CD14-positive monocyte (primary cell): ENCODE data around the gene NFKB1. TPM values are rescaled to one million over a fixed set of nuclear protein-coding genes. Genes with fewer than 3 reads are reported as not detected.

ENCODE experiments used
- DNase-seq, 3 donors: peaks; one replicate each; pipeline ENCODE4 v3.0.0-alpha.2; 2011 to 2022
- H2AFZ ChIP-seq: 2 replicates; pipeline ENCODE4 v1.6.0; 2012; ENCODE audit warnings: mild to moderate bottlenecking, low read depth, low read length, inconsistent platforms; ENCODE audit not compliant: insufficient read depth, poor library complexity, severe bottlenecking
- H3K27ac ChIP-seq, 2 donors: 1 replicate in 1 of 2; 2 replicates in 1 of 2; pipeline ENCODE4 v1.5.1; 2012 to 2013; ENCODE audit warnings: low read length in 2 of 2, control low read depth in 1 of 2, inconsistent platforms in 1 of 2, low read depth in 1 of 2, mild to moderate bottlenecking in 1 of 2
- H3K27me3 ChIP-seq, 2 donors: one replicate each; pipeline versions ENCODE4 v1.6.0 to v1.6.1; 2011 to 2013; ENCODE audit warnings: low read length in 2 of 2; ENCODE audit not compliant: control insufficient read depth in 2 of 2, insufficient read depth in 2 of 2
- H3K36me3 ChIP-seq, 2 donors: replicated peaks in 1 of 2; 1 replicate in 1 of 2; 2 replicates in 1 of 2; pipeline versions ENCODE4 v1.5.1 to v1.6.1; 2012 to 2013; ENCODE audit warnings: low read length in 2 of 2, control low read depth in 1 of 2, inconsistent platforms in 1 of 2, mild to moderate bottlenecking in 1 of 2; ENCODE audit not compliant: insufficient read depth in 2 of 2, control insufficient read depth in 1 of 2
- H3K4me1 ChIP-seq, 2 donors: 1 replicate in 1 of 2; 2 replicates in 1 of 2; pipeline versions ENCODE4 v1.5.1 to v1.6.1; 2012 to 2013; ENCODE audit warnings: low read length in 2 of 2, control low read depth in 1 of 2, inconsistent platforms in 1 of 2, mild to moderate bottlenecking in 1 of 2, moderate library complexity in 1 of 2; ENCODE audit not compliant: insufficient read depth in 2 of 2, control insufficient read depth in 1 of 2
- H3K4me2 ChIP-seq: replicated peaks from 2 replicates; pipeline ENCODE3; 2012; ENCODE audit warnings: low read length, moderate library complexity, mild to moderate bottlenecking; ENCODE audit not compliant: poor library complexity, severe bottlenecking; ENCODE audit errors: extremely low read depth
- H3K4me3 ChIP-seq, 3 experiments: fragments of 200-600 bp in 1 of 3; sonication (generic) in 1 of 3; replicated peaks in 1 of 3; 1 replicate in 2 of 3; 2 replicates in 1 of 3; pipeline ENCODE4 v1.5.1; 2011 to 2013; ENCODE audit warnings: low read length in 3 of 3, mild to moderate bottlenecking in 3 of 3, control low read depth in 2 of 3, low read depth in 2 of 3, inconsistent platforms in 1 of 3, moderate library complexity in 1 of 3
- H3K79me2 ChIP-seq: 2 replicates; pipeline ENCODE4 v1.6.0; 2012; ENCODE audit warnings: mild to moderate bottlenecking, control low read depth, inconsistent platforms, low read length, moderate library complexity; ENCODE audit not compliant: insufficient read depth
- H3K9ac ChIP-seq: 2 replicates; pipeline ENCODE4 v1.6.0; 2017; ENCODE audit warnings: low read length, mild to moderate bottlenecking; ENCODE audit not compliant: insufficient read depth, poor library complexity, severe bottlenecking
- H3K9me3 ChIP-seq, 2 donors: replicated peaks in 1 of 2; 1 replicate in 1 of 2; 2 replicates in 1 of 2; pipeline versions ENCODE4 v1.5.1 to v1.6.1; 2012 to 2013; ENCODE audit warnings: low read length in 2 of 2, control low read depth in 1 of 2; ENCODE audit not compliant: control insufficient read depth in 1 of 2, insufficient read depth in 1 of 2
- H4K20me1 ChIP-seq: 2 replicates; pipeline ENCODE4 v1.6.0; 2012; ENCODE audit warnings: mild to moderate bottlenecking, low read length, control low read depth, moderate library complexity; ENCODE audit not compliant: insufficient read depth
- H3K27ac Mint-ChIP-seq, 7 donors: one replicate each; pipeline ENCODE4 v1.8.0; 2020; ENCODE audit warnings: mild to moderate bottlenecking in 7 of 7, mixed read lengths in 7 of 7, moderate library complexity in 6 of 7, inconsistent platforms in 2 of 7
- H3K27me3 Mint-ChIP-seq, 3 donors: one replicate each; pipeline ENCODE4 v1.8.0; 2021 to 2022; ENCODE audit warnings: low read depth in 3 of 3, mild to moderate bottlenecking in 3 of 3, mixed read lengths in 3 of 3, moderate library complexity in 3 of 3, inconsistent platforms in 1 of 3
- H3K36me3 Mint-ChIP-seq, 2 donors: one replicate each; pipeline ENCODE4 v1.8.0; 2020; ENCODE audit warnings: mixed read lengths in 2 of 2, inconsistent platforms in 1 of 2, mild to moderate bottlenecking in 1 of 2
- H3K4me1 Mint-ChIP-seq: one replicate; pipeline ENCODE4 v1.8.0; 2020; ENCODE audit warnings: mild to moderate bottlenecking, mixed read lengths
- H3K4me3 Mint-ChIP-seq, 2 donors: one replicate each; pipeline ENCODE4 v1.8.0; 2020; ENCODE audit warnings: mild to moderate bottlenecking in 2 of 2, mixed read lengths in 2 of 2, moderate library complexity in 1 of 2
- H3K9me3 Mint-ChIP-seq, 7 donors: one replicate each; pipeline ENCODE4 v1.8.0; 2020 to 2022; ENCODE audit warnings: mixed read lengths in 7 of 7, mild to moderate bottlenecking in 6 of 7, moderate library complexity in 6 of 7, inconsistent platforms in 2 of 7
- CTCF ChIP-seq: fragments of 200-600 bp; IDR thresholded peaks from one replicate; pipeline ENCODE4 v1.8.0; 2022; ENCODE audit warnings: antibody characterized with exemption, mild to moderate bottlenecking
- WGBS: methylation state at CpG from one replicate; pipeline ENCODE4 v1.1.5; 2013; ENCODE audit warnings: missing lambda C conversion rate; ENCODE audit not compliant: insufficient coverage; 5-methylcytosine and 5-hydroxymethylcytosine counted together
- intact Hi-C, 2 donors: fragments of 100-400 bp; cut with micrococcal nuclease; formaldehyde crosslinking; loops; one replicate each; pipeline versions ENCODE4 v1.15.0 to v1.15.1; 2023
- polyA plus RNA-seq, 3 donors: library from polyadenylated mRNA; depleted of rRNA in 1 of 3; unstranded in 2 of 3; stranded (reverse) in 1 of 3; fragments of 300-500 nt in 2 of 3; fragments of >200 nt in 1 of 3; fragmentation: Illumina TruSeq in 2 of 3; gene quantifications; 1 replicate in 2 of 3; 2 replicates in 1 of 3; pipeline ENCODE4 v1.2.3, GENCODE V29; 2012 to 2021

NFKB1 gene
- polyA plus RNA-seq, 3 donors = 9.0 to 34.4 (median 17.8) TPM

GRCh38 chr4:102455750-102456149 lies 45.4 kb upstream of the NFKB1 start:
- Histone ChIP-seq H3K79me2 (no peaks in the 10 kb centered on the region), H3K27ac (no peak overlapping the region), H3K4me1 (peaks cover 7 to 14% of the 10 kb centered on the region in 2 donors), H3K9ac (no peak overlapping the region), H4K20me1 (no peaks in the 10 kb centered on the region), H3K9me3 (no peaks in the 10 kb centered on the region), H3K36me3 (no peaks in the 10 kb centered on the region), H2AFZ (no peak overlapping the region), H3K4me2 (no peak overlapping the region), H3K27me3 (no peaks in the 10 kb centered on the region), H3K4me3 (no peak overlapping the region)
- peaks cover 2 to 4% (median 2%) of the 10 kb centered on the region in 3 donors for H3K27me3 Mint-ChIP-seq
- H3K27ac Mint-ChIP-seq = peak overlapping the region in 1 of 7 donors; percentile 17
- H3K4me1 Mint-ChIP-seq = peaks cover 8% of the 10 kb centered on the region
- H3K4me3 Mint-ChIP-seq = no peak overlapping the region
- TF ChIP-seq CTCF = no peak
- H3K9me3 Mint-ChIP-seq = peaks cover 5 to 17% (median 12%) of the 10 kb centered on the region in 7 donors
- H3K36me3 Mint-ChIP-seq = no peaks in the 10 kb centered on the region
- WGBS = no CpG with 5 or more reads among the region's 3 CpGs
- intact Hi-C loops = loop anchor here in 1 of 2 donors (10.0 kb wide), 1 partner anchor 89 kb away; no protein-coding TSS in a partner anchor
- no peak for DNase-seq

- H4K20me1 ChIP-seq = no peaks in the 10 kb centered on the region
- peaks cover 0 to 1% (median 0%) of the 10 kb centered on the region in 7 donors for H3K9me3 Mint-ChIP-seq
- H3K4me1 Mint-ChIP-seq = no peaks in the 10 kb centered on the region
- H3K4me2 ChIP-seq = no peak overlapping the region
- no peaks in the 10 kb centered on the region for H3K27me3 ChIP-seq
- no peak for TF ChIP-seq CTCF
- no peak overlapping the region for H3K9ac ChIP-seq
- no peaks in the 10 kb centered on the region for H3K27me3 Mint-ChIP-seq
- intact Hi-C loops = no loop called here
- no peak overlapping the region for H3K27ac Mint-ChIP-seq
- H3K4me3 Mint-ChIP-seq = no peak overlapping the region
- H3K4me3 ChIP-seq = no peak overlapping the region
- no peak overlapping the region for H3K27ac ChIP-seq
- no CpG with 5 or more reads among the region's 2 CpGs for WGBS
- H3K36me3 ChIP-seq = no peaks in the 10 kb centered on the region
- H2AFZ ChIP-seq = no peak overlapping the region
- peak in 2 of 3 donors; percentile 1 to 22 for DNase-seq
- no peaks in the 10 kb centered on the region for H3K9me3 ChIP-seq
- no peaks in the 10 kb centered on the region for H3K4me1 ChIP-seq
- no peaks in the 10 kb centered on the region for H3K79me2 ChIP-seq
- no peaks in the 10 kb centered on the region for H3K36me3 Mint-ChIP-seq
These were observed 34.9 kb upstream of the NFKB1 start for GRCh38 chr4:102466298-102466697.
